Neural progenitor cell (in vitro differentiated cells): ENCODE results near the gene ATP1B3.
A peak's percentile ranks its signal among the peaks of the same experiment; 100 is the strongest.

Experiments
- CTCF ChIP-seq: fragments of 200-600 bp; sonication (generic); IDR thresholded peaks from 2 replicates; pipeline ENCODE4 v1.5.1; 2017; ENCODE audit warnings: antibody characterized with exemption, mild to moderate bottlenecking
- EZH2 ChIP-seq: fragments of 200-600 bp; sonication (generic); IDR thresholded peaks from 2 replicates; pipeline ENCODE4 v1.6.1; 2017; ENCODE audit warnings: antibody characterized with exemption, mild to moderate bottlenecking, moderate library complexity
- EZH2phosphoT487 ChIP-seq: fragments of 200-600 bp; sonication (generic); IDR thresholded peaks from 2 replicates; pipeline ENCODE4 v1.6.1; 2017; ENCODE audit warnings: antibody characterized with exemption

GRCh38 chr3:141913150-141913811 is 36.8 kb downstream of the ATP1B3 start:
- peak; percentile 68 for TF ChIP-seq CTCF
- no peak for TF ChIP-seq EZH2
- no peak for TF ChIP-seq EZH2phosphoT487
